ENCODE data around the gene ACP2.

ACP2 gene

GRCh38 chr11:47259232-47259977, 10.8 kb upstream of the ACP2 start:
- POLR2A ChIA-PET, result interaction anchor here (0.7 to 3.2 kb wide), 6 partner anchors 9 to 46 kb away, joined by 3 to 21 read pairs (median 6); partner anchors contain the start of genes ACP2 and DDB2
- no peak for TF ChIP-seq FOXM1 (IDR thresholded peaks at IDR 0.05; ENCODE audit: borderline replicate concordance)
- TF ChIP-seq CTBP1 (IDR thresholded peaks at IDR 0.05; ENCODE audit: borderline replicate concordance), result no peak
- TF ChIP-seq HDGF (IDR thresholded peaks at IDR 0.05; ENCODE audit: borderline replicate concordance), result no peak
- TF ChIP-seq SP1 (IDR thresholded peaks at IDR 0.05), result no peak
- no peak for TF ChIP-seq LEF1 (IDR thresholded peaks at IDR 0.05; ENCODE audit: borderline replicate concordance)
- TF ChIP-seq ZNF384 (IDR thresholded peaks at IDR 0.05), result no peak
- TF ChIP-seq ARNT (IDR thresholded peaks at IDR 0.05), result no peak
- no peak for TF ChIP-seq ELF4 (IDR thresholded peaks at IDR 0.05)
- no peak for TF ChIP-seq FOXK2 (IDR thresholded peaks at IDR 0.05)
- no peak for TF ChIP-seq BHLHE40 (IDR thresholded peaks at IDR 0.05; ENCODE audit: borderline replicate concordance)
- TF ChIP-seq TARDBP (IDR thresholded peaks at IDR 0.05), result no peak
- TF ChIP-seq NFRKB (IDR thresholded peaks at IDR 0.05), result no peak
- peak; percentile 70 for DNase-seq (ENCODE audit: extremely low spot score)

GRCh38 chr11:47258317-47258902, 9.8 kb upstream of the ACP2 start:
- DNase-seq (ENCODE audit: extremely low spot score), result no peak
- no peak for TF ChIP-seq SP1 (IDR thresholded peaks at IDR 0.05)
- TF ChIP-seq NFRKB (IDR thresholded peaks at IDR 0.05), result no peak
- TF ChIP-seq L3MBTL2 (conservative IDR thresholded peaks at IDR 0.05), result no peak
- no peak for TF ChIP-seq ZNF384 (IDR thresholded peaks at IDR 0.05)
- TF ChIP-seq ELF4 (IDR thresholded peaks at IDR 0.05), result no peak
- no peak for TF ChIP-seq CTBP1 (IDR thresholded peaks at IDR 0.05; ENCODE audit: borderline replicate concordance)
- TF ChIP-seq BHLHE40 (IDR thresholded peaks at IDR 0.05; ENCODE audit: borderline replicate concordance), result no peak
- no peak for TF ChIP-seq TARDBP (IDR thresholded peaks at IDR 0.05)
- TF ChIP-seq SUZ12 (IDR thresholded peaks at IDR 0.05), result no peak
- TF ChIP-seq FOXK2 (IDR thresholded peaks at IDR 0.05), result no peak
- no peak for TF ChIP-seq FOXM1 (IDR thresholded peaks at IDR 0.05; ENCODE audit: borderline replicate concordance)
- TF ChIP-seq FOXA1 (IDR thresholded peaks at IDR 0.05), result no peak
- TF ChIP-seq LEF1 (IDR thresholded peaks at IDR 0.05; ENCODE audit: borderline replicate concordance), result no peak
- TF ChIP-seq PKNOX1 (IDR thresholded peaks at IDR 0.05), result no peak
- no peak for TF ChIP-seq ARNT (IDR thresholded peaks at IDR 0.05)
- TF ChIP-seq HDGF (IDR thresholded peaks at IDR 0.05; ENCODE audit: borderline replicate concordance), result no peak
- ChIA-PET POLR2A (interaction anchor here (1.5 to 3.2 kb wide), 3 partner anchors 10 to 45 kb away, joined by 4 to 21 read pairs (median 10); partner anchors contain the start of genes ACP2 and DDB2), CTCF (interaction anchor here (1.0 to 2.8 kb wide), 4 partner anchors 10 to 97 kb away, joined by 6 to 25 read pairs (median 12); partner anchors contain the start of gene ACP2)

More at GRCh38 chr11:47259232-47259977, 10.8 kb upstream of the ACP2 start:
- CTCF ChIA-PET, result interaction anchor here (0.8 to 2.8 kb wide), 7 partner anchors 9 to 136 kb away, joined by 3 to 25 read pairs (median 4); partner anchors contain the start of gene ACP2

GRCh38 chr11:47257517-47258316, 9.1 kb upstream of the ACP2 start, which contains the start of gene NR1H3:
TSS of gene NR1H3 (plus strand) at chr11:47257996. CDS start at chr11:47259217, 1,221 bp downstream.
- TF ChIP-seq ZNF384 (IDR thresholded peaks at IDR 0.05) (no peak), TARDBP (IDR thresholded peaks at IDR 0.05) (no peak), BHLHE40 (IDR thresholded peaks at IDR 0.05; ENCODE audit: borderline replicate concordance) (no peak), SUZ12 (IDR thresholded peaks at IDR 0.05) (no peak), ELF4 (IDR thresholded peaks at IDR 0.05) (no peak), L3MBTL2 (conservative IDR thresholded peaks at IDR 0.05) (no peak), NFRKB (IDR thresholded peaks at IDR 0.05) (no peak), ARNT (IDR thresholded peaks at IDR 0.05) (no peak), FOXK2 (IDR thresholded peaks at IDR 0.05) (no peak), FOXA1 (IDR thresholded peaks at IDR 0.05) (no peak), CTBP1 (IDR thresholded peaks at IDR 0.05; ENCODE audit: borderline replicate concordance) (no peak), PKNOX1 (IDR thresholded peaks at IDR 0.05) (no peak), FOXM1 (IDR thresholded peaks at IDR 0.05; ENCODE audit: borderline replicate concordance) (no peak), SP1 (IDR thresholded peaks at IDR 0.05) (no peak), LEF1 (IDR thresholded peaks at IDR 0.05; ENCODE audit: borderline replicate concordance) (no peak), HDGF (IDR thresholded peaks at IDR 0.05; ENCODE audit: borderline replicate concordance) (no peak)
- DNase-seq (ENCODE audit: extremely low spot score), result peak; percentile 51
- ChIA-PET CTCF (interaction anchor here (0.6 to 2.8 kb wide), 5 partner anchors 9 to 97 kb away, joined by 3 to 25 read pairs (median 6); partner anchors contain the start of gene ACP2), POLR2A (interaction anchor here (1.1 to 3.2 kb wide), 3 partner anchors 9 to 44 kb away, joined by 4 to 10 read pairs (median 4); partner anchors contain the start of genes ACP2 and DDB2)

DNA sequence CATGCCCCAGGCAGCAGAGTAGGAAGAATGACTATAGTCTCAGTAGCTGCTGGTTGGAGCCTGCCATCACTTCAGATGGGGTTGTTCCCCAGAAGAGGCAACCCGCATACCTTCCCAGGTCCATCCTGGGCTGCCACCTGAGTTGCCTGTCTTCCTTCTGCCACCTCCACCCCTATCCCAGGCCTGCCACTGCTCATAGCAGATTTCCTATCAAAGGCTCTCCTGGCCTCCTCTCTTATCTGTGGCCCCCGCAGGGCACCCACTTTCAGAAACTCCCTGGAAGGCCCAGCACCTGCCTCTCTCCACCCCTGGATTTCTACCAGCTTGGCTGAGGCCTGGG, 8.5 kb upstream of the ACP2 start:
- TF ChIP-seq ARNT (IDR thresholded peaks at IDR 0.05) (no peak), LEF1 (IDR thresholded peaks at IDR 0.05; ENCODE audit: borderline replicate concordance) (no peak), TARDBP (IDR thresholded peaks at IDR 0.05) (no peak), CTBP1 (IDR thresholded peaks at IDR 0.05; ENCODE audit: borderline replicate concordance) (no peak), PKNOX1 (IDR thresholded peaks at IDR 0.05) (no peak), HDGF (IDR thresholded peaks at IDR 0.05; ENCODE audit: borderline replicate concordance) (no peak), ELF4 (IDR thresholded peaks at IDR 0.05) (no peak), SP1 (IDR thresholded peaks at IDR 0.05) (no peak), L3MBTL2 (conservative IDR thresholded peaks at IDR 0.05) (no peak), FOXK2 (IDR thresholded peaks at IDR 0.05) (no peak), ZNF384 (IDR thresholded peaks at IDR 0.05) (no peak), BHLHE40 (IDR thresholded peaks at IDR 0.05; ENCODE audit: borderline replicate concordance) (no peak), NFRKB (IDR thresholded peaks at IDR 0.05) (no peak), FOXM1 (IDR thresholded peaks at IDR 0.05; ENCODE audit: borderline replicate concordance) (no peak), FOXA1 (IDR thresholded peaks at IDR 0.05) (no peak)
- no peak for DNase-seq (ENCODE audit: extremely low spot score)
- CTCF ChIA-PET, result interaction anchor here (0.6 to 1.7 kb wide), 3 partner anchors 10 to 98 kb away, joined by 3 to 6 read pairs (median 3); no protein-coding TSS in a partner anchor
- POLR2A ChIA-PET, result interaction anchor here (1.1 to 3.2 kb wide), 2 partner anchors 8 to 43 kb away, joined by 4 to 10 read pairs; partner anchors contain the start of gene ACP2
